KMS-11 (cell line): Measurements from ENCODE around the gene LRIG2.
"Not testable (repeated sequence)": the region's sequence is repeated elsewhere in the genome, so short reads cannot be mapped to it uniquely, and the experiment has no call there.

Experiments
- H2AFZ ChIP-seq: fragments of 200-600 bp; sonication (generic); 2 replicates; pipeline ENCODE4 v1.6.1; 2016; ENCODE audit warnings: antibody characterized with exemption, mixed run types, low read depth
- H3K27ac ChIP-seq: fragments of 200-600 bp; sonication (generic); 2 replicates; pipeline ENCODE4 v1.6.1; 2016; ENCODE audit warnings: mild to moderate bottlenecking, mixed run types
- H3K27me3 ChIP-seq: fragments of 200-600 bp; sonication (generic); 2 replicates; pipeline ENCODE4 v1.6.1; 2017; ENCODE audit warnings: mild to moderate bottlenecking, low read depth, mixed run types, moderate library complexity; ENCODE audit not compliant: insufficient read depth
- H3K36me3 ChIP-seq: fragments of 200-600 bp; sonication (generic); 2 replicates; pipeline ENCODE4 v1.6.1; 2017; ENCODE audit warnings: mild to moderate bottlenecking, mixed run types; ENCODE audit not compliant: insufficient read depth
- H3K4me1 ChIP-seq: fragments of 200-600 bp; sonication (generic); 2 replicates; pipeline ENCODE4 v1.6.1; 2016; ENCODE audit warnings: mild to moderate bottlenecking, low read depth, mixed run types; ENCODE audit not compliant: poor library complexity, severe bottlenecking
- H3K4me2 ChIP-seq: fragments of 200-600 bp; sonication (generic); 2 replicates; pipeline ENCODE4 v1.7.0; 2016; ENCODE audit warnings: mild to moderate bottlenecking, mixed run types
- H3K4me3 ChIP-seq: fragments of 200-600 bp; sonication (generic); IDR thresholded peaks from 2 replicates; pipeline ENCODE4 v1.6.1; 2017; ENCODE audit warnings: low read depth, low read length, mixed read lengths; ENCODE audit not compliant: insufficient read depth
- H3K79me2 ChIP-seq: fragments of 200-600 bp; sonication (generic); 2 replicates; pipeline ENCODE4 v1.6.1; 2016; ENCODE audit warnings: low read depth, mixed run types; ENCODE audit not compliant: insufficient read depth
- H3K9ac ChIP-seq: fragments of 200-600 bp; sonication (generic); 2 replicates; pipeline ENCODE4 v1.6.1; 2016; ENCODE audit warnings: mild to moderate bottlenecking, mixed run types
- H4K20me1 ChIP-seq: fragments of 200-600 bp; sonication (generic); 2 replicates; pipeline ENCODE4 v1.6.1; 2016; ENCODE audit warnings: mild to moderate bottlenecking, mixed run types; ENCODE audit not compliant: insufficient read depth
- TF ChIP-seq, protein P1 (sequence below): fragments of 200-600 bp; sonication (generic); conservative IDR thresholded peaks from 2 replicates; pipeline ENCODE4 v1.6.1; 2017; ENCODE audit warnings: low read depth, mild to moderate bottlenecking, antibody characterized with exemption, low read length, moderate library complexity, mixed read lengths

LRIG2 gene

GRCh38 chr1:113074237-113074636 is 1.2 kb downstream of the LRIG2 start:
- Histone ChIP-seq H3K27me3 (no peaks in the 10 kb centered on the region), H3K4me2 (peak overlapping the region; percentile 67), H3K4me1 (peaks cover 13% of the 10 kb centered on the region), H3K79me2 (peaks cover 17% of the 10 kb centered on the region; the same call in 1 of the 2 replicates), H3K36me3 (no peaks in the 10 kb centered on the region), H4K20me1 (no peaks in the 10 kb centered on the region), H2AFZ (no peak overlapping the region; the same call in 1 of the 2 replicates), H3K4me3 (no peak overlapping the region), H3K27ac (no peak overlapping the region), H3K9ac (peak overlapping the region; percentile 69; the same call in 1 of the 2 replicates)
- TF ChIP-seq, protein P1, sequence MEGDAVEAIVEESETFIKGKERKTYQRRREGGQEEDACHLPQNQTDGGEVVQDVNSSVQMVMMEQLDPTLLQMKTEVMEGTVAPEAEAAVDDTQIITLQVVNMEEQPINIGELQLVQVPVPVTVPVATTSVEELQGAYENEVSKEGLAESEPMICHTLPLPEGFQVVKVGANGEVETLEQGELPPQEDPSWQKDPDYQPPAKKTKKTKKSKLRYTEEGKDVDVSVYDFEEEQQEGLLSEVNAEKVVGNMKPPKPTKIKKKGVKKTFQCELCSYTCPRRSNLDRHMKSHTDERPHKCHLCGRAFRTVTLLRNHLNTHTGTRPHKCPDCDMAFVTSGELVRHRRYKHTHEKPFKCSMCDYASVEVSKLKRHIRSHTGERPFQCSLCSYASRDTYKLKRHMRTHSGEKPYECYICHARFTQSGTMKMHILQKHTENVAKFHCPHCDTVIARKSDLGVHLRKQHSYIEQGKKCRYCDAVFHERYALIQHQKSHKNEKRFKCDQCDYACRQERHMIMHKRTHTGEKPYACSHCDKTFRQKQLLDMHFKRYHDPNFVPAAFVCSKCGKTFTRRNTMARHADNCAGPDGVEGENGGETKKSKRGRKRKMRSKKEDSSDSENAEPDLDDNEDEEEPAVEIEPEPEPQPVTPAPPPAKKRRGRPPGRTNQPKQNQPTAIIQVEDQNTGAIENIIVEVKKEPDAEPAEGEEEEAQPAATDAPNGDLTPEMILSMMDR, result no peak

GRCh38 chr1:113077978-113078377 is 5.0 kb downstream of the LRIG2 start:
- not testable (repeated sequence) for H3K36me3 ChIP-seq

DNA sequence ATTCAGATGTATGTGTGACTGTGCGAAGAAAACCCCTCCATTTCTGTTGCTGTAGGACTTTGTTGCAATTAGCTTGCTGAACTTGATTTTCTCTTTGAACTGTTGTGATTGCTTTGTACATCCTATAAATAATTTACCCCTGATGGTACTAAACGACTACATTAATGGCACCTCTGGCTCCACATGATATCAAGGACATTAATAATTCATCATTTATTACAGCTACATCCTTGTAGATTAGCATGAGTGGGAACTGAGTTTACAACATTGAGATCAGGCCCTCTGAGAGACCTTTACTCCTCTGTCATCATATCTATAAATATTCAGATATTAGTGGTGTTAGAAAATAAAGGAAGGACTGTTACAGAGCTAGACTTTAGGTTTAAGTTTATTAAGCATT is 13.5 kb downstream of the LRIG2 start:
- TF ChIP-seq, protein P1, result no peak
- Histone ChIP-seq H3K4me3 (no peak overlapping the region), H3K9ac (no peak overlapping the region), H2AFZ (no peak overlapping the region), H3K79me2 (no peaks in the 10 kb centered on the region), H3K4me2 (no peak overlapping the region), H3K27ac (no peak overlapping the region), H3K4me1 (peaks cover 4% of the 10 kb centered on the region), H4K20me1 (no peaks in the 10 kb centered on the region), H3K27me3 (no peaks in the 10 kb centered on the region), H3K36me3 (no peaks in the 10 kb centered on the region)

More at GRCh38 chr1:113077978-113078377, 5.0 kb downstream of the LRIG2 start:
- H3K27me3 ChIP-seq, H3K4me1 ChIP-seq, H3K9ac ChIP-seq, H3K27ac ChIP-seq, H3K4me3 ChIP-seq, H2AFZ ChIP-seq, H4K20me1 ChIP-seq, H3K4me2 ChIP-seq: not testable (repeated sequence)
- H3K79me2 ChIP-seq, result peaks cover 17% of the 10 kb centered on the region; the same call in 1 of the 2 replicates

DNA sequence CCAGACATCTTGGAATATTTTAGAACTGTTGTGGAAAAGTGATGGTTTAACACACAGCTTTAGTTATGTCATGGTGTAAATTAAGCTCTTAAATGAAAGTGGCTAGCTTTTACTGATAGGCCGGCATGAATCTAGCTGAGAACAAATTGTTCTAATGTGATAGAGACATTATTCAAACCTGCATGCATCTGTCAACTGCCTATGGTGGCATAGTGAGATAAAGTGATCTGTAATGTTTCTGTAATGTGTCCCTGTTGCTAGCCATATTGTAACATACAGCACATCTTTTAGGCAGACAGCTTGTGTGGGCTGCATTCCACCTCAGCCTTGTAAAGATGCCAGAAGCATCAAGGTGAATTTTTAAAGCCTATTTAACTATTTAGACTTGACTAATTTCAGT is 16.0 kb downstream of the LRIG2 start:
- Histone ChIP-seq H3K4me1 (peaks cover 5% of the 10 kb centered on the region), H3K4me2 (no peak overlapping the region), H3K9ac (no peak overlapping the region), H3K27ac (no peak overlapping the region), H2AFZ (no peak overlapping the region), H3K79me2 (no peaks in the 10 kb centered on the region), H4K20me1 (no peaks in the 10 kb centered on the region), H3K4me3 (no peak overlapping the region), H3K36me3 (no peaks in the 10 kb centered on the region), H3K27me3 (no peaks in the 10 kb centered on the region)
- TF ChIP-seq, protein P1, result no peak

GRCh38 chr1:113090051-113090450 is 17.1 kb downstream of the LRIG2 start:
- no peak overlapping the region for H2AFZ ChIP-seq
- H3K27me3 ChIP-seq, result no peaks in the 10 kb centered on the region
- H4K20me1 ChIP-seq, result no peaks in the 10 kb centered on the region
- no peak overlapping the region for H3K9ac ChIP-seq
- TF ChIP-seq, protein P1, result no peak
- H3K36me3 ChIP-seq, result no peaks in the 10 kb centered on the region
- no peak overlapping the region for H3K27ac ChIP-seq
- no peak overlapping the region for H3K4me3 ChIP-seq
- H3K4me1 ChIP-seq, result peaks cover 5% of the 10 kb centered on the region
- no peak overlapping the region for H3K4me2 ChIP-seq
- no peaks in the 10 kb centered on the region for H3K79me2 ChIP-seq
